ENCODE data around the gene CLDND1. TPM values are rescaled to one million over a fixed set of nuclear protein-coding genes. Genes with fewer than 3 reads are reported as not detected.

Gene CLDND1
- total and polyA plus RNA-seq, 2 of the 4 experiments (the other 2 are of a cell fraction) = 75.8 to 78.3 TPM

DNA sequence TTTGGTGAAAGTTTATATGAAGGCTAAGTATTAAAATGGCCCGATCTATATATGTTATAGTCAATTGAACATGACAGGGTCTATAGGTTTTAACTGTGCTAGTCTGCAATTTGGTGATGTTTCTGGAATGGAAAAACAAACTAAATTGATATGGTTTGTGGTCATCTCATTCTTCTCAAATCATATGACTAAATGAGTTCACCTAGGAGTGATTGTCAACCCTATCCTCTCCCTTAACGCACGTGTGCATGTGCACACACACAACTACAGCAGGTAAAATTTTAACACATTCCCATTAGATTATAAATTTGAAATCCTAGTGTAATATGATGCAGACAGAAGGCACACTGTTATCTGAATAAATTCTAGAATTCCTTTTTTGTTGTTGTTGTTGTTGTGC, 9.0 kb downstream of the CLDND1 start:
- Histone ChIP-seq H3K27ac (ENCODE audit: insufficient read depth, low read length) (no peak overlapping the region), H4K5ac (ENCODE audit: low read depth, low read length) (no peak overlapping the region), H3K4me3 (ENCODE audit: insufficient read depth, low read depth, low read length) (no peak overlapping the region), H3K4ac (ENCODE audit: low read depth, low read length) (no peak overlapping the region), H3K9me3 (ENCODE audit: control insufficient read depth, insufficient read depth, low read length) (no peaks in the 10 kb centered on the region), H3K56ac (ENCODE audit: extremely low read depth, insufficient read depth, low read length) (no peak overlapping the region), H3K14ac (replicated peaks; ENCODE audit: low read depth, low read length) (no peak overlapping the region), H2BK15ac (ENCODE audit: low read depth, low read length) (no peak overlapping the region), H3K79me1 (ENCODE audit: low read depth in 1 of 2, low read length in 2 of 2) (peaks cover 0 to 2% of the 10 kb centered on the region in 2 experiments; a peak in 2 of 4 replicates), H3K4me1 (ENCODE audit: control insufficient read depth, insufficient read depth, low read length) (no peaks in the 10 kb centered on the region), H4K8ac (ENCODE audit: low read depth in 2 of 2, low read length in 2 of 2) (no peak overlapping the region), H3K36me3 (ENCODE audit: control insufficient read depth, insufficient read depth, low read length) (peaks cover 8% of the 10 kb centered on the region), H3K9me1 (ENCODE audit: insufficient read depth, low read length) (no peaks in the 10 kb centered on the region), H2BK20ac (ENCODE audit: low read depth, low read length) (no peak overlapping the region), H2BK120ac (ENCODE audit: low read depth, low read length) (no peak overlapping the region), H3K27me3 (ENCODE audit: control insufficient read depth, insufficient read depth, low read length) (no peaks in the 10 kb centered on the region), H2AK9ac (replicated peaks; ENCODE audit: low read depth, low read length, poor library complexity) (no peak overlapping the region), H2AK5ac (ENCODE audit: low read depth, low read length) (no peak overlapping the region), H3K18ac (ENCODE audit: low read depth, low read length) (no peak overlapping the region), H4K91ac (ENCODE audit: insufficient read depth, low read depth, low read length) (no peak overlapping the region), H4K20me1 (ENCODE audit: insufficient read depth, low read length) (no peaks in the 10 kb centered on the region), H3K23ac (ENCODE audit: low read depth, low read length) (no peak overlapping the region), H2AFZ (replicated peaks; ENCODE audit: low read length, poor library complexity) (no peak overlapping the region), H2BK5ac (ENCODE audit: low read depth, low read length, poor library complexity, severe bottlenecking) (no peak overlapping the region), H3K9ac (ENCODE audit: low read depth, low read length) (no peak overlapping the region), H3K4me2 (ENCODE audit: low read depth, low read length) (no peak overlapping the region)
- ATAC-seq (ENCODE audit: low read depth) (no peak), DNase-seq (no peak)
- POLR2A ChIA-PET (ENCODE audit: unreplicated experiment) = no interaction called here
- in situ Hi-C loops (cut with MboI; ENCODE audit: low sequenced_read_pairs) (no loop called here), dilution Hi-C loops (cut with HindIII; ENCODE audit: low sequenced_read_pairs, unreplicated experiment) (no loop called here), intact Hi-C loops (cut with micrococcal nuclease) (no loop called here)
- TF ChIP-seq RFX5 (IDR thresholded peaks at IDR 0.05; ENCODE audit: low read depth, low read length) (no peak), FOS (IDR thresholded peaks at IDR 0.05; ENCODE audit: low read depth, low read length) (no peak), RAD21 (IDR thresholded peaks at IDR 0.05; ENCODE audit: low read length) (no peak), MAFK (IDR thresholded peaks at IDR 0.05; ENCODE audit: low read depth, low read length) (no peak), CEBPB (IDR thresholded peaks at IDR 0.05; ENCODE audit: low read depth, low read length) (no peak), NFE2L2 (IDR thresholded peaks at IDR 0.05; ENCODE audit: low read depth, low read length) (no peak), POLR2A (IDR thresholded peaks at IDR 0.05; ENCODE audit: low read depth, low read length) (no peak), SMC3 (IDR thresholded peaks at IDR 0.05; ENCODE audit: low read depth, low read length) (no peak), MXI1 (IDR thresholded peaks at IDR 0.05; ENCODE audit: borderline replicate concordance, low read depth, low read length) (no peak), CHD1 (IDR thresholded peaks at IDR 0.05; ENCODE audit: low read depth, low read length) (no peak)
- TF ChIP-seq, protein P1, sequence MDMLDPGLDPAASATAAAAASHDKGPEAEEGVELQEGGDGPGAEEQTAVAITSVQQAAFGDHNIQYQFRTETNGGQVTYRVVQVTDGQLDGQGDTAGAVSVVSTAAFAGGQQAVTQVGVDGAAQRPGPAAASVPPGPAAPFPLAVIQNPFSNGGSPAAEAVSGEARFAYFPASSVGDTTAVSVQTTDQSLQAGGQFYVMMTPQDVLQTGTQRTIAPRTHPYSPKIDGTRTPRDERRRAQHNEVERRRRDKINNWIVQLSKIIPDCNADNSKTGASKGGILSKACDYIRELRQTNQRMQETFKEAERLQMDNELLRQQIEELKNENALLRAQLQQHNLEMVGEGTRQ (IDR thresholded peaks at IDR 0.05; ENCODE audit: low read depth, low read length) = no peak
- TF ChIP-seq, protein P2, sequence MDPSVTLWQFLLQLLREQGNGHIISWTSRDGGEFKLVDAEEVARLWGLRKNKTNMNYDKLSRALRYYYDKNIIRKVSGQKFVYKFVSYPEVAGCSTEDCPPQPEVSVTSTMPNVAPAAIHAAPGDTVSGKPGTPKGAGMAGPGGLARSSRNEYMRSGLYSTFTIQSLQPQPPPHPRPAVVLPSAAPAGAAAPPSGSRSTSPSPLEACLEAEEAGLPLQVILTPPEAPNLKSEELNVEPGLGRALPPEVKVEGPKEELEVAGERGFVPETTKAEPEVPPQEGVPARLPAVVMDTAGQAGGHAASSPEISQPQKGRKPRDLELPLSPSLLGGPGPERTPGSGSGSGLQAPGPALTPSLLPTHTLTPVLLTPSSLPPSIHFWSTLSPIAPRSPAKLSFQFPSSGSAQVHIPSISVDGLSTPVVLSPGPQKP (IDR thresholded peaks at IDR 0.05; ENCODE audit: borderline replicate concordance, low read depth, low read length) = no peak
- TF ChIP-seq, protein P3, sequence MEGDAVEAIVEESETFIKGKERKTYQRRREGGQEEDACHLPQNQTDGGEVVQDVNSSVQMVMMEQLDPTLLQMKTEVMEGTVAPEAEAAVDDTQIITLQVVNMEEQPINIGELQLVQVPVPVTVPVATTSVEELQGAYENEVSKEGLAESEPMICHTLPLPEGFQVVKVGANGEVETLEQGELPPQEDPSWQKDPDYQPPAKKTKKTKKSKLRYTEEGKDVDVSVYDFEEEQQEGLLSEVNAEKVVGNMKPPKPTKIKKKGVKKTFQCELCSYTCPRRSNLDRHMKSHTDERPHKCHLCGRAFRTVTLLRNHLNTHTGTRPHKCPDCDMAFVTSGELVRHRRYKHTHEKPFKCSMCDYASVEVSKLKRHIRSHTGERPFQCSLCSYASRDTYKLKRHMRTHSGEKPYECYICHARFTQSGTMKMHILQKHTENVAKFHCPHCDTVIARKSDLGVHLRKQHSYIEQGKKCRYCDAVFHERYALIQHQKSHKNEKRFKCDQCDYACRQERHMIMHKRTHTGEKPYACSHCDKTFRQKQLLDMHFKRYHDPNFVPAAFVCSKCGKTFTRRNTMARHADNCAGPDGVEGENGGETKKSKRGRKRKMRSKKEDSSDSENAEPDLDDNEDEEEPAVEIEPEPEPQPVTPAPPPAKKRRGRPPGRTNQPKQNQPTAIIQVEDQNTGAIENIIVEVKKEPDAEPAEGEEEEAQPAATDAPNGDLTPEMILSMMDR (conservative IDR thresholded peaks at IDR 0.05; ENCODE audit: low read depth, low read length) = no peak
- CTCF ChIA-PET = no interaction called here
- no CpG with 5 or more reads among the region's 3 CpGs for WGBS, 2 experiments (ENCODE audit: extremely low coverage in 2 of 2, insufficient read length in 1 of 2)
- no TSS peak for BruUV-seq (replicated peaks)

All from IMR-90 (cell line).